GM10266 (cell line): ENCODE data around the gene FHIP2A.
A peak's percentile ranks its signal among the peaks of the same experiment; 100 is the strongest.

Experiments used
- DNase-seq: peaks from one replicate; pipeline ENCODE4 v3.0.0; 2012; ENCODE audit errors: extremely low spot score
- TF ChIP-seq, protein P1 (sequence below): IDR thresholded peaks from 2 replicates; pipeline ENCODE4 v1.5.1; 2012; ENCODE audit warnings: mild to moderate bottlenecking, low read depth; ENCODE audit not compliant: control insufficient read depth, insufficient read depth; ENCODE audit errors: missing control alignments

Gene FHIP2A

GRCh38 chr10:114819322-114819721 lies 2.3 kb upstream of the FHIP2A start:
- DNase-seq = no peak

GRCh38 chr10:114821915-114822443 lies 399 bp downstream of the FHIP2A start:
- TF ChIP-seq, protein P1, sequence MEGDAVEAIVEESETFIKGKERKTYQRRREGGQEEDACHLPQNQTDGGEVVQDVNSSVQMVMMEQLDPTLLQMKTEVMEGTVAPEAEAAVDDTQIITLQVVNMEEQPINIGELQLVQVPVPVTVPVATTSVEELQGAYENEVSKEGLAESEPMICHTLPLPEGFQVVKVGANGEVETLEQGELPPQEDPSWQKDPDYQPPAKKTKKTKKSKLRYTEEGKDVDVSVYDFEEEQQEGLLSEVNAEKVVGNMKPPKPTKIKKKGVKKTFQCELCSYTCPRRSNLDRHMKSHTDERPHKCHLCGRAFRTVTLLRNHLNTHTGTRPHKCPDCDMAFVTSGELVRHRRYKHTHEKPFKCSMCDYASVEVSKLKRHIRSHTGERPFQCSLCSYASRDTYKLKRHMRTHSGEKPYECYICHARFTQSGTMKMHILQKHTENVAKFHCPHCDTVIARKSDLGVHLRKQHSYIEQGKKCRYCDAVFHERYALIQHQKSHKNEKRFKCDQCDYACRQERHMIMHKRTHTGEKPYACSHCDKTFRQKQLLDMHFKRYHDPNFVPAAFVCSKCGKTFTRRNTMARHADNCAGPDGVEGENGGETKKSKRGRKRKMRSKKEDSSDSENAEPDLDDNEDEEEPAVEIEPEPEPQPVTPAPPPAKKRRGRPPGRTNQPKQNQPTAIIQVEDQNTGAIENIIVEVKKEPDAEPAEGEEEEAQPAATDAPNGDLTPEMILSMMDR = peak; percentile 15
- peak; percentile 56 for DNase-seq

More at GRCh38 chr10:114819322-114819721, 2.3 kb upstream of the FHIP2A start:
- TF ChIP-seq, protein P1 = no peak

- peak; percentile 41 for DNase-seq
- TF ChIP-seq, protein P1 = no peak
Measured at GRCh38 chr10:114822444-114823076, 980 bp downstream of the FHIP2A start.

DNA sequence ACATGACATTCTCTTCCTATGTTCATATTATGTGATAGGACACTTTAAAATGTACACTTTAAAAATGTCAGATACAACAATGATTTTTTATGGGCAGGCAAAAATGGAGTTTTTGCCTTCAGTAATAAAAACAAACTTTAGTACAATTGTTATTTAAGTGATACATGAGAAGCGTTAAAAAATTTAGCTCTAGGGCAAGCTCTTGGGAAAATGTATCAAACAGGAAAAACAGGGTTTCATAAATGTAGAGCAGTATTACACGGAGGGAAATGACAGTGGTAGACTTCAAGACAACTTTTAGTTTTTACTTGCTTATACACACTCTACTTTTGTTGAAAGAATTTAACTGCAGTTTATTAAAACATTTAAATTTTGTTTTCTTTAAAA lies 1.5 kb downstream of the FHIP2A start:
- no peak for DNase-seq
- TF ChIP-seq, protein P1 = no peak

DNA sequence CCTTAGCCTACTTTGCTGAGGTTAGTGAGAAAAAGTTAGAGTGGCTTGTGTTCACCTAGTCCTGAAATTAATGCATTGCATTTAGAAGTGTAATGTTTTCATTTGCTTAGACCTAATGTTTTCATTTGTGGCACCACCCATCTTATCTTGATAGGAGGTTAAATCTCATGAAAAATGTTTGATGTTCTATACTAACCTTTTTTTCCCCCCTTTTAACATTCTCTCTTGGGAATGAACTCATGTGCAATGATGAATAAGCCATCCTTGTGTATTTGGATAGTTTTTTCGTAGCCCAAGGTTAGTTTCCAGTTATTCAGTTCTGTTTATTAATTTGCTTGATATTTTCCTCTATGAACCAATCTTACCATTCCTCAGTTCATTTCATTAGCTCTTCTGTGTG lies 2.8 kb downstream of the FHIP2A start:
- no peak for DNase-seq
- TF ChIP-seq, protein P1 = no peak

DNA sequence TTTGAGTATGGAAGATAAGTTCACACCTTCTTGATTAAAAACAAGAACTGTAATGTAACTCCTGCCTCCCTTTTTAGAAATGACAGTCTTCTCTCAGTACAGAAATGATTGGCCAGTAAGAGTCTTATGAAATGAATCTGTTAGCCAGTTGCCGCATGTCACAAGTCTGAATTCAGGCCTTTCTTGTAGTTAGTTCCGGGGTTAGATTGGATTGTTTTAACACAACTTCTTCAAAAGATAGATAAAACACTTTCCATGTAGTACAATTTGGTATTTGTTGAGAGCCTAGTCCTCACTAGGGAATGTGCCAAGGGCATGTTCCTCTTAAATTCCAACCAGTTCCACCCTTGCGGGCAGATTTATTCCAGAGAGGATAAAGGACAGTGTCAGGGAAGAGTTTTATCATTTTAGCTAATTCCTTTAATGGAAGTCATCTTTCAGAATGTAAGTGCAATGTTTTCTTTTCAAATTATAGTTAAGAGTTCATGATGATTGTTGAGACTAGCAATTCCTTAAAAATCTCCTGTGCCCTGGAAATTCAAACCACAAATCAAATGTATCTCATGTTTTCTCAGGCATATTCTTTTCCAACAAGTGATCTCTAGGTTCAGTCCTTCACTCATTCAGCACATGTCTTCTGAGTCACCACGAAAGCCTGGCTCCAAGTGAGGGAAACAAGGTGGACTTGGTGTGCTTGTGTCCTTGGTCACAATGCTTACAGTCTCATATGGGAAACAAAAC lies 4.1 kb downstream of the FHIP2A start:
- peak; percentile 82 for DNase-seq
- TF ChIP-seq, protein P1 = no peak
